ENCODE results near the gene TNNT3. TPM values are rescaled to one million over a fixed set of nuclear protein-coding genes. Genes with fewer than 3 reads are reported as not detected.

The TNNT3 gene
- total RNA-seq, 1 experiment from 2014 or later = not detected

DNA sequence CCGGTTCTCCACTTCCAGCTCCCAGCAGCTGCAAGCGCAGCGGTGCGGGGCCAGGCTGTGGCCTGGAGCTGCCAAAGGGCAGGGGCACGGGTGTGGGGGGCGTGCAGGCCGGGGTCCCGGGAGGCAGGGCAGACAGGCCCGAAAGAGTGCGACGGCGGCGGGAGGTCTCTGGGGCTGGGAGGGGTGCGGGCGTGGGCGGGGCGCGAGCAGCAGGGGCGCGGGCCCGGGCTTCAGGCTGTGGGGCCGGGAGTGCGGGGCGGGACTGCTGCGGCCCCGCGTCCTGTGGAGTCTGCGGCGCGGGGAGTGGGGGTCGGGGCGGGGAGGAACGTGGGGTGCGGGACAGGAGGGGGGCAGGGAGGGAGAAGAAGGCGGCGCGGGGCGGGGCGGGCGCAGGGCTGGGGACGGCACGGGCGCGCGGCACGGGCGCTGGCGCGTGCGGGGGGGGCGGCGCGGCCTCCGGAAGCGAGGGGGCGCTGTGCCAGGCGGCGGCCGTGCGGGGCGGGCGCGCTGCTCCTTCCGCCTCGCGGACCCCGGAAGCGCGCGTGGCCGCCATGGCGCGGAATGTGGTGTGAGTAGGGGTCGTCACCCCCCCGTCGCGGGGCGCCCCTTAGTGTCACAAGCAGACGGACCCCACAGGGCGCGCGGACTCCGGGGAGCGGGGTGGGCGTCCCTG, 27.4 kb downstream of the TNNT3 start, which contains the start of gene MRPL23:
TSS of gene MRPL23 (plus strand) at position 521 of the 673 bp plus-strand sequence. CDS start at position 552, 31 bp downstream.
- H3K27ac ChIP-seq (ENCODE audit: low read length) = no peak within 1 kb of the TSS
- 0 out of 2 replicates have a peak, but pooled peaks cover 4% of the 10 kb centered on the region for H3K4me1 ChIP-seq (ENCODE audit: insufficient read depth, low read length)
- no peak within 1 kb of the TSS for H3K9ac ChIP-seq (ENCODE audit: low read length)
- H3K27me3 ChIP-seq (ENCODE audit: low read length) = no peaks in the 10 kb centered on the region
- POLR2A ChIA-PET (ENCODE audit: unreplicated experiment) = no interaction called here
- no peak within 1 kb of the TSS for H3K4me3 ChIP-seq (ENCODE audit: low read length)
- H3F3A ChIP-seq (ENCODE audit: low read length, unreplicated experiment) = no peaks in the 10 kb centered on the region
- H4K20me1 ChIP-seq (ENCODE audit: low read length) = no peaks in the 10 kb centered on the region
- H2AFZ ChIP-seq (ENCODE audit: low read length) = no peak within 1 kb of the TSS
- DNase-seq = no peak
- no peaks in the 10 kb centered on the region for H3K79me2 ChIP-seq (ENCODE audit: low read length)
- H3K9me3 ChIP-seq (ENCODE audit: low read length) = no peaks in the 10 kb centered on the region
- no peak within 1 kb of the TSS for H3K4me2 ChIP-seq (ENCODE audit: low read length)
- no peak for TF ChIP-seq EZH2phosphoT487 (IDR thresholded peaks at IDR 0.05; ENCODE audit: borderline replicate concordance, low read length)
- TF ChIP-seq EZH2 (IDR thresholded peaks at IDR 0.05; ENCODE audit: low read length, unreplicated experiment) = no peak
- TF ChIP-seq CTCF (conservative IDR thresholded peaks at IDR 0.05; ENCODE audit: low read depth, low read length) = no peak
- CTCF ChIA-PET = interaction anchor here (0.5 kb wide), 1 partner anchor 42 kb away, joined by 3 read pairs; no protein-coding TSS in a partner anchor
- peak; percentile 39 for ATAC-seq
- H3K9me2 ChIP-seq (replicated peaks; ENCODE audit: low read length) = no peaks in the 10 kb centered on the region
- H3K36me3 ChIP-seq (ENCODE audit: low read depth, low read length) = no peaks in the 10 kb centered on the region
- BruUV-seq (replicated peaks) = no TSS peak
- intact Hi-C loops (cut with micrococcal nuclease) = loop anchor here (10.0 kb wide), 1 partner anchor 52 kb away; the partner anchor contains the start of gene PRR33

DNA sequence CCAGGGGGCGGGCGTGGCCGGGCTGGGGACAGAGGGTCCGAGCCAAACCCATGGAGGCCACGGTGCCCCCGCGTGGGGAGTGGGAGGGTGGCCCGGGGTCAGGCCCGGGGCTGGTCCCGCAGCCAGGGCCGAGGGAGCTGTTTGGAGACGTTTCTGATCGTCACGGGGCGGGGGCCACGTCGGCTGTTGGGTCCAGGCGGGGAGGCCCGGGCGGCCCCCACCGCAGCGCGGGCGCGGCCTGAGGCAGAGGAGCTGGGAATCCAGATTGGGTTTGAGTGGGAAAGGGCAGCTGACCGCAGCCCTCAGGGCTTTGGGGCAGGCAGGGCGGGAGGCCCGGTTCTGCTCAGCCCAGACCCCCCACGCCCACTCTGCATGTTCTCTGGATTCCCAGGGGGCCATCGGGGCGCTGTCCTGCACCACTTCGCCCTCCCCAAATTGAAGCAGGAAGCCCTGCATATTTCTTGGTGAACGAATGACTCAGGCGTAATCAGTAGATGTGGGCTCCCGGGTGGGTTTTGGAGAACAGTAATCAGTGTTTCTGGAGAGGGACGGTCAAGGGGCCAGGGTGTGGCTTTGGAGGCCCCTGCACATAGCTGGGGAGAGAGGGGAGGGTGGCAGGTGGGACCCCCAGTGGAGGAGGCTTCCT, 28.2 kb downstream of the TNNT3 start:
- Histone ChIP-seq H3K4me2 (ENCODE audit: low read length) (no peak overlapping the region), H4K20me1 (ENCODE audit: low read length) (no peaks in the 10 kb centered on the region), H3K36me3 (ENCODE audit: low read depth, low read length) (no peaks in the 10 kb centered on the region), H3K9me2 (replicated peaks; ENCODE audit: low read length) (no peaks in the 10 kb centered on the region), H2AFZ (ENCODE audit: low read length) (no peak overlapping the region), H3K9ac (ENCODE audit: low read length) (no peak overlapping the region), H3K4me1 (ENCODE audit: insufficient read depth, low read length) (0 out of 2 replicates have a peak, but pooled peaks cover 4% of the 10 kb centered on the region), H3K27me3 (ENCODE audit: low read length) (no peaks in the 10 kb centered on the region), H3F3A (ENCODE audit: low read length, unreplicated experiment) (no peaks in the 10 kb centered on the region), H3K4me3 (ENCODE audit: low read length) (no peak overlapping the region), H3K79me2 (ENCODE audit: low read length) (no peaks in the 10 kb centered on the region), H3K9me3 (ENCODE audit: low read length) (no peaks in the 10 kb centered on the region), H3K27ac (ENCODE audit: low read length) (no peak overlapping the region)
- no peak for DNase-seq
- ChIA-PET CTCF (interaction anchor here (0.6 to 0.8 kb wide), 2 partner anchors 41 to 66 kb away, joined by 3 to 6 read pairs; no protein-coding TSS in a partner anchor), POLR2A (ENCODE audit: unreplicated experiment) (no interaction called here)
- ATAC-seq = peak; percentile 40
- intact Hi-C loops (cut with micrococcal nuclease) = loop anchor here (10.0 kb wide), 1 partner anchor 53 kb away; the partner anchor contains the start of gene PRR33
- BruUV-seq (replicated peaks) = no TSS peak
- TF ChIP-seq EZH2phosphoT487 (IDR thresholded peaks at IDR 0.05; ENCODE audit: borderline replicate concordance, low read length) (no peak), CTCF (conservative IDR thresholded peaks at IDR 0.05; ENCODE audit: low read depth, low read length) (no peak), EZH2 (IDR thresholded peaks at IDR 0.05; ENCODE audit: low read length, unreplicated experiment) (no peak)
